AG10803 (cell line): ENCODE data around the gene ALPK3.

ENCODE experiments used
- DNase-seq: peaks from one replicate; pipeline ENCODE4 v3.0.0; 2010; ENCODE audit warnings: low read depth
- H3K4me3 ChIP-seq: 2 replicates; pipeline ENCODE4 v1.5.1; 2011; ENCODE audit warnings: mild to moderate bottlenecking, low read length, control low read depth
- TF ChIP-seq, protein P1 (sequence below): conservative IDR thresholded peaks from 2 replicates; pipeline ENCODE4 v1.5.1; 2011; ENCODE audit warnings: mild to moderate bottlenecking, low read length, control low read depth, inconsistent platforms

Gene ALPK3

DNA sequence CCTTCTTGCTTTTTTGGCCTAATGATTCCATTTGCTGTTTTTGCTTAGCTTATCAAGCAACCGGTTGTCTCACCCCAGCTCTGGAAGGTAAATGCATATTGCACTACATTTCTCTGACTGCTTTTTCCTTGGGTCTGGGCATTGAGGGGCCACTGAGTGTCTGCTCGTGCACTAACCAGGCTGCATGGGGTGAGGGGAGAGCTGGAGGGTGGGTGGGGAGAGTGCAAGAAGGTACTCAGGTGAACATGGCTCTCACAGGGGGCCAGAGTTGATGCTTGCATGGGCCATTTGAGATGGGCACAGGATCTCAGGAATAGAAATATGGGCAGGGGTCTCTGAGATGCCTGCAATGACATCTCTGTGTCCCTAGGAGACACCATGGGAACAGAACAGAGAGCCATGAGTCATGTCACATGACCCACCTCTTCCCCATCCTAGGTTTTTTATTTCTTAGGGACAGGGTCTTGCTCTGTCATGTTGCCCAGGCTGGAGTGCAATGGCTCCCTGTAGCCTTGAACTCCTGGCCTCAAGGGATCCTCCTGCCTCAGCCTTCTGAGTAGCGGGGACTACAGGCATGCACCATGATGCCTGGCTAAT lies 6.2 kb downstream of the ALPK3 start:
- H3K4me3 ChIP-seq: no peak overlapping the region
- no peak for DNase-seq
- TF ChIP-seq, protein P1, sequence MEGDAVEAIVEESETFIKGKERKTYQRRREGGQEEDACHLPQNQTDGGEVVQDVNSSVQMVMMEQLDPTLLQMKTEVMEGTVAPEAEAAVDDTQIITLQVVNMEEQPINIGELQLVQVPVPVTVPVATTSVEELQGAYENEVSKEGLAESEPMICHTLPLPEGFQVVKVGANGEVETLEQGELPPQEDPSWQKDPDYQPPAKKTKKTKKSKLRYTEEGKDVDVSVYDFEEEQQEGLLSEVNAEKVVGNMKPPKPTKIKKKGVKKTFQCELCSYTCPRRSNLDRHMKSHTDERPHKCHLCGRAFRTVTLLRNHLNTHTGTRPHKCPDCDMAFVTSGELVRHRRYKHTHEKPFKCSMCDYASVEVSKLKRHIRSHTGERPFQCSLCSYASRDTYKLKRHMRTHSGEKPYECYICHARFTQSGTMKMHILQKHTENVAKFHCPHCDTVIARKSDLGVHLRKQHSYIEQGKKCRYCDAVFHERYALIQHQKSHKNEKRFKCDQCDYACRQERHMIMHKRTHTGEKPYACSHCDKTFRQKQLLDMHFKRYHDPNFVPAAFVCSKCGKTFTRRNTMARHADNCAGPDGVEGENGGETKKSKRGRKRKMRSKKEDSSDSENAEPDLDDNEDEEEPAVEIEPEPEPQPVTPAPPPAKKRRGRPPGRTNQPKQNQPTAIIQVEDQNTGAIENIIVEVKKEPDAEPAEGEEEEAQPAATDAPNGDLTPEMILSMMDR: no peak

DNA sequence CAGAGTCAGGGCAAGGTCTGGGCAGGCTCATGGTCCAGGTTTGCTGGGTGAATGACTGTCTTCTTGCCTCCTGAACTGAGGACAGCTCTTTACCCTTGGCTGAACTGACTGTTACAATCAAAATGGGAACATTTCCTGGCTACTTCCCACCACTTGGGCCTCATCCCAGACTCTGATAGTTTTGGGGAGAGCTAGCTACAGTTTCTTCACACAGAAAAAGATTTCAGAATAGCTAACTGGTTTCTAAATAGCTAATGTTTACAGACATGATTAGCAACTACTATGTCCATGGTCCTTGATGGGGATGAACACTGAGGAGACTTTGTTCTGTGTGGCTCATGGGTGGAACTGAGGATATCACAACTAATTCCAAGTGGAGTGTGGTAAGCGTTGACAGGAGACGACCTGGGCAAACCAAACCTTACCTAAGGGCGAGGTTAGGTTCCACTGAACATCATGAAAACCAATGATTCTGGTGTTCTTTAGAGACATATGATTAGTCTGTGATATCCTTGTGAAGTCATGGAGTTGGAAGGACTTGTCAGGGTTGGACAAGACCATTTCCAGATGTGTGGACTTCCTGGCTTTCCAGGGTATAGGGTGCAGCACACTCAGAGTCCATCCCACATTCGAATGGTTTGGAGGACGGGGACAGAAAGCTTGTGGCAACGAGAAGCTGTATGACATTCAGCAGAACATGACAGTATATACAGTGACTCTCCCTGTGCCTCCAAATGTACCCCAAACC lies 7.3 kb downstream of the ALPK3 start:
- H3K4me3 ChIP-seq: no peak overlapping the region
- TF ChIP-seq, protein P1: no peak
- DNase-seq: peak; percentile 47

DNA sequence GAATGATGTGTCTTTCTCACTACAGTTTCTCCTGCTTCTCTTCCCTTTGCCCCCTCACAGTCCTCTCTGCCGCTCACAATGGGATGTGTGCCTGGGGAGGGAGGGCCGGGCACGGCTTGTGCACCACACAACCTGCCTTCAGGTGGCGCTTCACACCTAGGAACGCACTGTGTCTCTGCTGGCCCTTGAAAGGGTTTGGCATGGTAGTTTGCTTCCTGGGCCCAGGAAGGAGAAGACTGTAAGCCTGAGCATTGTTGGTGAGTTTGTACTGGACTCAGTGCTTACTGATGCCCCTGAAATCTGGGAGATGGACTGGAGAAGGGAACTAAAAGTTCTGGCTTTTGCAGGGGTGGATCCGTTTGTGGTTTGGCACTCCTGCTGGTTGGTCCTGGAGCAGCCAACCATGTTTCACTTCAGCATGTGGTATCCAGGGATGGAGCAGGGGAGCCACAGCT lies 9.2 kb downstream of the ALPK3 start:
- TF ChIP-seq, protein P1: no peak; the same call in 1 of the 2 replicates
- H3K4me3 ChIP-seq: no peak overlapping the region
- peak; percentile 26 for DNase-seq

DNA sequence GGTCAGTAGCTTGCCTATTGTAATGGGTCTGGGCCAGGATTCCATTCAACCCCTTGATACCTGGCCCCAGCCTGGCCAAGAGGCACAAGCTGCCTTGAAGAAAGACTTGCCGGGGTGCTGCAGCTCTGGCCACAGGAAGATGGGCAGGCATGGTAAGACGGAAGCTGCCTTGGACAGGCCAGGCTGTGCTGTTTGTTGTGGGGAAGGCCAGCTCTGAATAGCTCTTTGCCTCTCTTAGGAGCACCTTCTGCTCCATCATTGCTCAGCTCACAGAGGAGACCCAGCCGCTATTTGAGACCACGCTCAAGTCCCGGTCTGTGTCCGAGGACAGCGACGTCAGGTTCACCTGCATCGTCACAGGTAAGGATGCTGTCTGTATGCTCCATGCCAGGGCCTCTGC lies 10.1 kb downstream of the ALPK3 start:
- no peak for DNase-seq

DNA sequence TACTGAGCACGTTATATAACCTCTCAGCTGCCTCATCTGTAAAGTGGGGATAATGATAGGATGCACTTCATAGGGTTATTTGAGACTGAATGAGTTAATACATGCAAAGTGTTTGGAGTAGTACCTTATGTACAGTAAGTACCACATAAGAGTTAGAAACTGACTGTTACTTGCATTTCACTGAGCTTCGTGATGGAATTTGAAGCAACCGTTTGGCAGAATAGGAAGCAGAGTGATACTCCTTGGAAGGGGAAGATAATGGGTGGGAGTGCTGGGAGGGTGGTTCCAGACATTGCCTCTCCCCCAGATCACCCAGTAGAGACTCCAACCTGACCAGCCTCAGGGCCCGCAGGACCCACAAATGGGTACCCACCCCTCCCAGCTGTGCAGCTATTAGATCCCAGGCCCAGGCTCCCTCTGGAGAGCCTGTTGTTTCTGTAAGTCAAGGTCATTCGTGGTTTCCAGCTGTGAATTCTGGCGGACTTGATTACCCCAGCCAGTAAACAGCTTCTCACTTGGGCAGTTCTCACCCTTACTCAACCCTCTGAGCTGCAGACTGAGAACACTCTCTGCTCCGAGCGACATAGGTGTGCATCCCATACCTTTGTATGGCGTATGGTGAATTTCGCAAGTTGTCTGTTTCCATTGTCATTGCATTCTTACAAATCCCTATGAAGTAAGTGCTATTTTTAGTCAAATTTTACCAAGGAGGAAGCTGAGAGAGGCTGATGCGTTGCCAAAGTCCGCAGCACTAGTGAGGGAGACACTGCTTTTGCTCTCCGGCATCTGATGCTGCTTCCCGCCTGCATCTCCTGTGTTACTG lies 11.1 kb downstream of the ALPK3 start:
- no peak for DNase-seq
- H3K4me3 ChIP-seq: no peak overlapping the region
- TF ChIP-seq, protein P1: no peak

More for the DNA sequence above, 10.1 kb downstream of the ALPK3 start:
- TF ChIP-seq, protein P1: no peak
- no peak overlapping the region for H3K4me3 ChIP-seq

DNA sequence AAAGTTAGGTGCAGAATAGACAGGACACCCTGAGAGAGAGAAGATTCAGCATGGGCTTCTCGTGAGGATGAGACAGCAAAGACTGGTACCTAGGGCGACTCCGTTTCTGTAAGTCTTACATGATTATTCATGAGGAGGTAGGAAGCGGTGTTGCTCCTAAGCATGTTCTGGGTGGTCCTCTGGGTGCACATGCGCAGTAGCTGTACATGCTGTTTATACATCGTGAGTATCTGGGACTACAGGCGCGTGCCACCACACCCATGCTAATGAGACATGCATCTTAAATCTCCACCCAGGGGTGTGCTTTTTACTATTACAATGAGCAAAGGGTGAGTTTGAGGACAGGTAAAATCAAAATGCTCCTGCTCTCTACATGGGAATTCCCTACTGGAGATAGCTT lies 12.3 kb downstream of the ALPK3 start:
- no peak for DNase-seq
- TF ChIP-seq, protein P1: no peak
- H3K4me3 ChIP-seq: no peak overlapping the region
